GM18511 (cell line): Measurements from ENCODE around the gene GRAMD1A.
"Not testable (repeated sequence)": the region's sequence is repeated elsewhere in the genome, so short reads cannot be mapped to it uniquely, and the experiment has no call there.

Experiments
- ATAC-seq: cut with Tn5 transposase; IDR thresholded peaks from one replicate; pipeline ENCODE4 v1.9.1; 2021; ENCODE audit warnings: mild to moderate bottlenecking, moderate library complexity; ENCODE audit not compliant: unreplicated experiment

Gene GRAMD1A

DNA sequence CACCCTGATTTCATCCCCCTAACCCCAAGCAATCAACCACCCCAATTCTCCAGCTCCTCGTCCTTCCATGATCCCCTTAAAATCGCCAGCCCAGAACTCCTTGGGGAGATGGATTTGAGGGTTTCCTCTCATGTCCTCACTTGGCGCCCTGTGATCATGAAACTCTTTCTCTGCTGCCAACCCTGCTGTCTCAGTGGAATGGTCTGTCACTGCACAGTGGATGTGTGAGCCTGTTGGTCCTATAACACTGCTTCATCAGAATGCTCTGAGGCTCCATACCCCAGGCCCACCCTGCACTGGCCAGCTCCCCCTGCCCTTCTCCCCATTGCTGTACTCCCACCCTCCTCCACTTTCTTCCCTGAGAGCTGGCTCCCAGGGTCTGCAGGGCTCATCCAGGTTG lies 23.5 kb upstream of the GRAMD1A start:
- ATAC-seq = no peak

DNA sequence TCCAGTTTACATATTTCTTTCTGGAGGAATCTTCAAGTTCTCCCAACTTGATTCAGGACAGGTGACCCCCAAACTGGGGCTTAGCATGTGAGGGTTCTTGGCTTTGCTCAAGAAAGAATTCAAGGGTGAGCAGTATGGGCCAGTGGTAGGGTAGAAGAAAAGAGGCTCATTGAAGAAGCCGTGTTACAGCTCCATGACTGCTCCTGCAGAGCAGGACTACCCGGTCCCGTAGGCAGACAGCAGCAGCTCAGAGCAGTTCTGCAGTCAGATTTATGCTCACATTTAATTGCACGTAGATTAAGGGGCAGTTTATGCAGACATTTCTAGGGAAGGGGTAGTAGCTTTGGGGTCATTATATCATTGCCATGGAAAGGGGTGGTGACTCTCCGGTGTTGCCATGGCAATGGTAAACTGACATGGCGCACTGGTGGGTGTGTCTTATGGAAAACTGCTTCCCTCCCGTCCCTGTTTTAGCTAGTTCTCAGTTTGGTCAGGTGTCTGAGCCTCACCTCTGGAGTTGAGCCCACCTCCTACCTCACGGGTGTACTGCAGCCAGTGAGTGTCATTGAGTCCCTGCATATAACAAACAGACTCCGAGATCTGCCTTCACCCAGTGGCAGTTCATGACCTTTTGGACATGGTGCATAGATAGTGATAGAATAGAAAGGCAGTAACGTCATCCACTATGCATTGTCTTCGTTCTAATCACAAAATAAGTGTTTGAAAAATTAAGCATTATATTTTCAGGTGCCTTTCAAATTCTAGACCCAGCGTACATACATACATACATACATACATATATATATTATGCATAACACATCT lies 20.1 kb upstream of the GRAMD1A start:
- no peak for ATAC-seq

GRCh38 chr19:34982275-34982674 lies 17.8 kb upstream of the GRAMD1A start:
- no peak for ATAC-seq

- ATAC-seq = no peak
Measured at GRCh38 chr19:34983786-34984185, 16.3 kb upstream of the GRAMD1A start.

- no peak for ATAC-seq
Measured at GRCh38 chr19:34984287-34984686, 15.8 kb upstream of the GRAMD1A start.

GRCh38 chr19:34985249-34986022 lies 14.7 kb upstream of the GRAMD1A start:
- ATAC-seq = no peak

DNA sequence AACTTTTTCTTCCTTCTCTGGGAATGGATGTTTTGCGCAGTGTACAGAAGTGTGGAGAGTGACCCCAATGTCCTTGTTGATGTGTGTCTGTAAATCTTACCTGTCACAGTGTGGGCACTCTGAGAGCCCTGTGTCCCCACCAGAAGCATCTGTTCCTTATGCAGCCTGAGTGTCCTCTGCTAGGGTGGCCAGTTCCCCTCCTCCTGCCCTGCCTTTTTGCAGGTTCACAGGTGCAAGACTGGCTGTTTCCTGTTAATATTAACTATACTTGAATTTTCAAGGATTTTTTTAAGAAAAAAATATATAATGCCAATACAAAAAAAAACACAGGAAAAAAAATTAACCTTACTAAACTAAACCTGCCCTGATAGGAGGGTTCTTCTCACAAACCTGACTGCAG lies 12.0 kb upstream of the GRAMD1A start:
- no peak for ATAC-seq

DNA sequence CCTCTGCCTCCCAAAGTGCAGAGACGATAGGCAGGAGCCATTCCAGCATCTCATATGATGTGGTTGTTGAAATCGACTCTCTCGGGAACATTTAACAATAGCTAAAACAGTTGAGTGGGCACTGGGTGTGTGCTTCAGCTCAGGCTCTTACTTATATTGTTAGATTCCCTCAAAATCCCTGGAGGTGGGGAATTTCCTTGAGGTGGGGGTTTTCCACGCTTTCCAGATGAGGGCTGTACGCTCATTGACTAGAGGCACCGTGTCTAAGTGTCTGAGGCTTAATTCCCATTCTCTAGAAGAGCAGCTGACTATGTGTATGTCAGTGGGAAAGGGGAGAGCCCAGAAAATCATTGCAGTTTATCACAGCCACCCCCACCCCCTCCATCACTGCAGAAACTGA lies 10.8 kb upstream of the GRAMD1A start:
- ATAC-seq = no peak

DNA sequence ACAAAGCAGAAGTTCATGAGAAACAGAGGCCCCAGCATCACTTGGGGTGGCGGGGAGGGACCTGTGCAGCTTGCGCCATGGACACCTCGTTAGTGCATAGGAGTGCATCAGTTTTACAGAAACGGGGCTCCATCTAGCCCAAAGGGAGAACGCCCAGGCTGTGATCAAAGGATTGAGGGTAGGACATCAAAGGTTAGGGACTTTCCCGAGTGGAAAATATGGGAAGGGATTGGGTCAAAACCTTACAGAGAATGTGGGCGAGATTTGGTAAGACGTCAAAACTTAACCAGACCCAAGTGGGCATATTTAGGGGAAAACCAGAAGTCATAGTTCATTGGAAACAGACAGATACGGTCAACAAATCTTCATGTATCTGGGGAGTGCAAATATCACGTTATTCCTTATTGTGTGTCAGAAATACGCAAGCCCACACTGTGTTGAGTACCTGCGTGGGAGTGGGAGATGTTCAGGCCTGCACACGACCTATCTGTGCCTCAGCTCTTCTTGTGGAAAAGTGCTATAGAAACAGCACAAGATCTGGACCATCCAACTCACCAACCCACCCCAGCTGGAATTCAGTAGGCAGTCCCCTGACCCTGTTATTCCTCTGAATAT lies 9.4 kb upstream of the GRAMD1A start:
- no peak for ATAC-seq

DNA sequence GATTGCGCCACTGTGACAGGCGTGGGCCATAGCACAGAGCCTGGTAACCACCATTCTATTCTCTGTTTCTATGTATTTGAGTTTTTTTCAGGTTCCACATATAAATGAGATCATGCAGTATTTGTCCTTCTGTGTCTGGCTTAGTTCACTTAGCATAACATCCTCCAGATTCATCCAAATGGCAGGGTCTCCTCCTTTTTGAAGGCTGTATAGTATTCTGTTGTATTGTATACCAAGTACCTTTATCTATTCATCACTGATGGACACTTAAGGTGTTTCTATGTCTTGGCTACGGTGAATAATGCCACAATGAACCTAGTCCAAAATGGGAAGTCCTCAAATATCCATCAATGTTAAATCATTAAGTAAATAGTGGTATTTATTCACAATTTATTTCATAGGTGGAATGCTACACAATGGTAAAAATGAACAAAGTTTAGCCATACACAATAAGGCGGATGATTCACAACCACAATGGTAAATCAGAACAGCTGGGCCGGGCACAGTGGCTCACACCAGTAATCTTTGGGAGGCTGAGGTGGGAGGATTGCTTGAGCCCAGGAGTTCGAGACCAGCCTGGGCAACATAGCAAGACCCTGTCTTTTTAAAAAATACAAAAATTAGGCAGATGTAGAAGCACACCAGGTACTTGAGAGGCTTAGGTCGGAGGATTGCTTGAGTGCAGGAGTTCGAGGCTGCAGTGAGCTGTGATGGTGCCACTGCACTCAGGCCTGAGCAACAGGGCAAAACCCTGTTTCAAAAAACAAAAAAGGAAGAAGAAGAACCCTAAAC lies 8.4 kb upstream of the GRAMD1A start:
- ATAC-seq = no peak

GRCh38 chr19:34992582-34992981 lies 7.5 kb upstream of the GRAMD1A start:
- not testable (repeated sequence) for ATAC-seq

GRCh38 chr19:34994286-34994642 lies 5.9 kb upstream of the GRAMD1A start:
- no peak for ATAC-seq

- ATAC-seq = no peak
Measured at GRCh38 chr19:34994643-34995541, 5.2 kb upstream of the GRAMD1A start.

DNA sequence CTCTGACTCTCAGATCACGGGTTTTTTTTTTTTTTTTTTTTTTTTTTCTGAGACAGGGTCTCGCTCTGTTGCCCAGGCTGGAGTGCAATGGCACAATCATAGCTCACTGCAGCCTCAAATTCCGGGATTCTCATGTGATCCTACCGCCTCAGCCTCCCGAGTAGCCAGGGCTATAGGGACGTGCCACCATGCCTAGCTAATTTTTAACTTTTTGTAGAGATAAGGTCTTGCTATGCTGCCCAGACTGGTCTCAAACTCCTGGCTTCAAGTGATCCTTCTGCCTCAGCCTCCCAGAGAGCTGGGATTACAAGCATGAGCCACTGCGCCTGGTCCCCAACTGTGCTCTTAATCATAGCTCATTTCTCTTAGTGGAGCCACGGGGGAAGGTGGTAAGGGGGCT lies 4.6 kb upstream of the GRAMD1A start:
- ATAC-seq = no peak

DNA sequence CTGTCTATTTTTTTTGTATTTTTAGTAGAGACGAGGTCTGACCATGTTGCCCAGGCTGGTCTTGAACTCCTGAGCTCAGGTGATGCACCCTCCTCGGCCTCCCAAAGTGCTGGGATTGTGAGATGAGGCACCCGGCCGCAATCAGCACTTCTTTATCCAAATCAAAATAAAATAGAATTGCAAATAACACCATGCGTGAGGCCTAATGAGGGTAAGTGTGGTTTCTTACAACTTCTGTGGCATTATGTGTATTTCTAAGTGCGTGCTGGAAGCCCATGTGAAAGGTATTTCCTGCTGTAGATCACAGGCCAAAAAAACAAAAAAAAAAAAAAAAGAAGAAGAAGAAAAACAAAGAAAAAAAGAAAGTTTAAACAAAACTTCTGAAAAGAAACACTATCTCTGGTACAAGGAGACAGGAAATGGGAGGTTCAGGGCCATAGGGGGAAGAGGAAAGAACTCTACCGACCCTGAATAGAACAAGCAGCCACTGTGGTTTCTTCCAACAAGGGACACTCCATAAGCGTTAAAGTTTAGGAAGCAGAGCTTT lies 3.0 kb upstream of the GRAMD1A start:
- no peak for ATAC-seq

GRCh38 chr19:34998224-34998623 lies 1.9 kb upstream of the GRAMD1A start:
- not testable (repeated sequence) for ATAC-seq

DNA sequence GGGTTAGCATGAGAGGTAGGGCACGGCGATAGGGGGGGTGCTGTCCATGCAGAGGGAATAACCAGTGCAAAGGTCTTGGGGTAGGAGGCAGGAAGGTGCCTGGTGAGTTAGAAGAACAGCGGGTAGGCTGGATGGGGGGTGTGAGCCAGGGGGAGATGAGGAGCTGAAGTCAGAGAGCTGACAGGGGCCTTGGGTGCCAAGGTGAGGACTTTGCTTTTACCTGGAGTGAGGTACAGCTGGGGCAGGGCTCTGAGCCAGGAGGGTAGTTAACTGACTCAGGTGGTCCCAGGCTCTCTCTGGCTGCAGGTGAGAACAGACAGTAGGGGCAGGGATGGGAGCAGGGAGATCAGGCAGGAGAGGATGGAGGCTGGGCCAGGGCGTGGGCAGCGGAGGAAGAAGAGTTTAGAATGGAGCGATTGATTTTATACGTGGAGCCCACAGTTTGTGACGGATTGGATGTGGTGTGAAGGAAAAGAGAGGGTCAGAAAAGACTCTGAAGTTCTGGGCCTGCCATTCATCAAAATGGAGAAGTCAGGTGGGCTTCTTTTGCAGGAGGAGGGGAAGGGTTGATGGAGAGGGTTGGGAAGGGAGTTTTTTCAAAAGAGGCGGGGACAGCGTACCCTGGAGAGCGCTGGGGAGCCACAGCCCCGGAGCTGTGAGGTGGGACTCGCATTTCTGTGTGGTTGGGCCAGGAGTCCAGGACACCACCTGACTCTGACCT lies 1.2 kb upstream of the GRAMD1A start:
- ATAC-seq = no peak

- ATAC-seq = no peak
Measured at GRCh38 chr19:35000338-35000646, 169 bp downstream of the GRAMD1A start.
